Transverse colon (tissue), 4 donors: ENCODE measurements around the gene GPR55.

ENCODE experiments used
- CTCF ChIP-seq, 5 experiments: fragments of 200-600 bp in 3 of 5; fragments of 450-650 bp in 2 of 5; sonication (generic) in 3 of 5; IDR thresholded peaks; 1 replicate in 2 of 5; 2 replicates in 3 of 5; pipeline ENCODE4 v1.5.1; 2016 to 2017; ENCODE audit warnings: antibody characterized with exemption in 5 of 5, inconsistent platforms in 3 of 5, mild to moderate bottlenecking in 2 of 5, moderate library complexity in 1 of 5
- EP300 ChIP-seq: sonication (generic); formaldehyde crosslinking; IDR thresholded peaks from one replicate; pipeline ENCODE4 v1.6.1; 2017; ENCODE audit warnings: antibody characterized with exemption, low read depth
- POLR2A ChIP-seq: fragments of 450-650 bp; IDR thresholded peaks from one replicate; pipeline ENCODE4 v1.6.1; 2016; ENCODE audit warnings: antibody characterized with exemption, mild to moderate bottlenecking, moderate library complexity
- POLR2AphosphoS5 ChIP-seq, 3 donors: sonication (generic); formaldehyde crosslinking; IDR thresholded peaks; one replicate each; pipeline ENCODE4 v1.6.1; 2016; ENCODE audit warnings: antibody characterized with exemption in 3 of 3

- TF ChIP-seq POLR2A (no peak), CTCF (IDR thresholded peaks at IDR 0.05) (no peak), POLR2AphosphoS5 (IDR thresholded peaks at IDR 0.05) (no peak), EP300 (no peak)
Measured at GRCh38 chr2:230953845-230954244, 28.8 kb upstream of the GPR55 start.
